Testis (tissue), 2 donors: ENCODE measurements around the gene CORO7.

ENCODE experiments used
- POLR2A ChIP-seq: fragments of 450-650 bp; IDR thresholded peaks from one replicate; pipeline ENCODE4 v1.6.1; 2017; ENCODE audit warnings: antibody characterized with exemption, mild to moderate bottlenecking, moderate library complexity
- TF ChIP-seq, protein P1 (sequence below), 3 experiments: fragments of 450-650 bp in 2 of 3; fragments of 200-600 bp in 1 of 3; sonication (generic) in 1 of 3; IDR thresholded peaks; one replicate each; pipeline ENCODE4 v1.5.1; 2016 to 2019; ENCODE audit warnings: antibody characterized with exemption in 3 of 3, mild to moderate bottlenecking in 2 of 3, moderate library complexity in 1 of 3

GRCh38 chr16:4407543-4408322 lies 8.7 kb downstream of the CORO7 start:
- no peak for TF ChIP-seq POLR2A
- TF ChIP-seq, protein P1, sequence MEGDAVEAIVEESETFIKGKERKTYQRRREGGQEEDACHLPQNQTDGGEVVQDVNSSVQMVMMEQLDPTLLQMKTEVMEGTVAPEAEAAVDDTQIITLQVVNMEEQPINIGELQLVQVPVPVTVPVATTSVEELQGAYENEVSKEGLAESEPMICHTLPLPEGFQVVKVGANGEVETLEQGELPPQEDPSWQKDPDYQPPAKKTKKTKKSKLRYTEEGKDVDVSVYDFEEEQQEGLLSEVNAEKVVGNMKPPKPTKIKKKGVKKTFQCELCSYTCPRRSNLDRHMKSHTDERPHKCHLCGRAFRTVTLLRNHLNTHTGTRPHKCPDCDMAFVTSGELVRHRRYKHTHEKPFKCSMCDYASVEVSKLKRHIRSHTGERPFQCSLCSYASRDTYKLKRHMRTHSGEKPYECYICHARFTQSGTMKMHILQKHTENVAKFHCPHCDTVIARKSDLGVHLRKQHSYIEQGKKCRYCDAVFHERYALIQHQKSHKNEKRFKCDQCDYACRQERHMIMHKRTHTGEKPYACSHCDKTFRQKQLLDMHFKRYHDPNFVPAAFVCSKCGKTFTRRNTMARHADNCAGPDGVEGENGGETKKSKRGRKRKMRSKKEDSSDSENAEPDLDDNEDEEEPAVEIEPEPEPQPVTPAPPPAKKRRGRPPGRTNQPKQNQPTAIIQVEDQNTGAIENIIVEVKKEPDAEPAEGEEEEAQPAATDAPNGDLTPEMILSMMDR (IDR thresholded peaks at IDR 0.05), result no peak
